Left cardiac atrium (tissue), 4 donors: ENCODE results near the gene CPLX1. TPM values are rescaled to one million over a fixed set of nuclear protein-coding genes. Genes with fewer than 3 reads are reported as not detected.

ENCODE experiments used
- ATAC-seq, 2 donors: fragments of 200-7000 bp; cut with Tn5 transposase; one replicate each; pipeline ENCODE4 v1.9.1; 2020; ENCODE audit warnings: mild to moderate bottlenecking in 2 of 2, moderate library complexity in 2 of 2
- DNase-seq: peaks from one replicate; pipeline ENCODE4 v3.0.0-alpha.2; 2020
- intact Hi-C, 2 donors: fragments of 100-400 bp; cut with DNase I; formaldehyde crosslinking; loops; one replicate each; pipeline versions ENCODE4 v1.14.1 to v1.15.1; 2022 to 2023
- long read RNA-seq: library from polyadenylated mRNA; unstranded; transcript quantifications from one replicate; pipeline ENCODE4 v2.0.0, GENCODE V29; 2021
- total RNA-seq, 2 donors: library from RNA; stranded (reverse); fragmentation: NEBNext Ultra II Directional; extraction: Animal tissue kit (Norgen Biotek cat#: 25700); gene quantifications; one replicate each; pipeline ENCODE4 v1.2.1, GENCODE V29; 2021
- donor health status: DM: no; HTN: yes; CAD: no.
- donor health status: DM: no; HTN: yes; CAD: no; lungs with severe emphysema.
- donor health status: DM: yes; HTN: yes; CAD: no.
- donor health status: Dilated cardiomyopathy.

Gene CPLX1
- total RNA-seq = 1 to 10 TPM; 5.6 to 9.4 TPM
- long read RNA-seq = 0 reads

DNA sequence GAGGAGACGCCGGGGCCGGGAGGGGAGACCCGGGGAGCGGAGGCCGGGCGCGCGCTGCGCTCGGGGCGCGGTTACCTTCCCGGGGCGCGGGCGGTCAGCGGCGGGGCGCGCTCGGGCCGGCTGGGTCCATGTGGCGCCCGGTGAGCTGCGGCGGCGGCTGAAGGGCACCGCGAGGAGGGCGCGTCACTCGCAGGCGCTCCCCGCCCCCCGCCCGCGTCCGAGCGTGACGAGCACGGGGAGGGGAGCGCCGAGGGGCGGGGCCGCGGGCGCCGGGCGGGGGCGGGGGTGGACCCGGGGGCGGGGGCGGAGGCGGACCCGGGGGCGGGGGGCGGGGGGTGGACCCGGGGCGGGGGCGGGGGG lies at the start of gene CPLX1:
CPLX1 (minus strand) TSS at position 159 of the 360 bp plus-strand sequence. CDS start 1,607 bp downstream, outside the sequence.
- intact Hi-C loops = no loop called here
- DNase-seq = no peak
- ATAC-seq = no peak

DNA sequence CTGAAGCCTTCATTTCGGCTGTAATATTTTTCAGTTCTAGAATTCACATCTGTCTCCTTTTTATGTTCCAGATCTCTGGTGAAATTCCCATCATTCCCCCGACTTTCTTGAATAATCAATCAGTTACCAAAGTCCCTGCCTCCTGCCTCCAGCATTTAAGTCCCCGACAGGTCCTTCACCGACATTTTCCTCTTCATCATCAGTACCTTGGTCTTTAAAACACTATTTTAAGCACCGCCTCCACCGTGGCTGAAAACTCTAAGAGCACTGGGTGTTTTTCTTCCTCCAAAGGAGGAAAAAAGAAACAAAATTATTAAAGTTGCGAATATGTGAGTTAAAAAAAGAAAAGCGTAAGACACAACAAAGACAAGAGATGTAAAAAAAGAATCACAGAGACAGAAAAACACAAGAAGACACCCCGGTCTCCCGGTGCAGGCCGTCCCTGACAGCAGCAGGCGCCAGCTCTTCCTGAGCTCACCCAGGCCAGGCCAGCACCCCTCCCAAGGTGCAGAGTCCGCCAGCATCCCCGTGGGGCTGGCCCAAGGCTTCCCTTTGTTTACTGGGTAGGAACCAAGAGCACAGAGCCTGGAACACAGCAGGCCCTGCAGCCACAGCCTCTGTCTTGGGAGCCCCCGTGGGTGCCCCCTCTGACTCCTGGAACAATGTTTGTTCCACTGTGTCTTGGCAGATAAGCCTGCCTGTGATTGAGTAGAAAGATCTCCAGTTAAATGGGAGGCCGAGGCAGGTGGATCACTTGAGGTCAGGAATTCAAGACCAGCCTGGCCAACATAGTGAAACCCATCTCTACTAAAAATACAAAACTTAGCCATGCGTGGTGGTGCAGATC lies 49.3 kb upstream of the CPLX1 start:
- ATAC-seq = no peak
- no peak for DNase-seq
- intact Hi-C loops = no loop called here

DNA sequence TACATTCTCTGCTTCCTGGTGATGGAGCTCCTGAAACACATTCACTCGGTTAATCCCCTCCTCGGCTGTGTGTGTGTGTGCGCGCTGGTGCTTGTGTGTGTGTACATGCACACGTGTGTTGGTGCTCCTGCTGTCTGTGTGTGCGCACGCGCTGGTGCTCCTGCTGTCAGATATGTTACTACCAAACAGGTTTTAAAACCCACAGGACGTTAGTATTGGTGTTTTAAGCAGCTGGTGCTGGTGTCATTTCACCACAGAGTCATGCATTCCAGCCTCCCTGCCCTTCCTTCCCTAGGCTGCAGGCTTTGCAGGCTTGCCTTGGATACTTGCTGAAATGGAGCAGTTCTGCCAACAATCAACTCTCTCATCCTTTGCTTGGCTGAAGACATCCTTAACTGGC lies 48.1 kb upstream of the CPLX1 start:
- DNase-seq = no peak
- intact Hi-C loops = no loop called here
- no peak for ATAC-seq

DNA sequence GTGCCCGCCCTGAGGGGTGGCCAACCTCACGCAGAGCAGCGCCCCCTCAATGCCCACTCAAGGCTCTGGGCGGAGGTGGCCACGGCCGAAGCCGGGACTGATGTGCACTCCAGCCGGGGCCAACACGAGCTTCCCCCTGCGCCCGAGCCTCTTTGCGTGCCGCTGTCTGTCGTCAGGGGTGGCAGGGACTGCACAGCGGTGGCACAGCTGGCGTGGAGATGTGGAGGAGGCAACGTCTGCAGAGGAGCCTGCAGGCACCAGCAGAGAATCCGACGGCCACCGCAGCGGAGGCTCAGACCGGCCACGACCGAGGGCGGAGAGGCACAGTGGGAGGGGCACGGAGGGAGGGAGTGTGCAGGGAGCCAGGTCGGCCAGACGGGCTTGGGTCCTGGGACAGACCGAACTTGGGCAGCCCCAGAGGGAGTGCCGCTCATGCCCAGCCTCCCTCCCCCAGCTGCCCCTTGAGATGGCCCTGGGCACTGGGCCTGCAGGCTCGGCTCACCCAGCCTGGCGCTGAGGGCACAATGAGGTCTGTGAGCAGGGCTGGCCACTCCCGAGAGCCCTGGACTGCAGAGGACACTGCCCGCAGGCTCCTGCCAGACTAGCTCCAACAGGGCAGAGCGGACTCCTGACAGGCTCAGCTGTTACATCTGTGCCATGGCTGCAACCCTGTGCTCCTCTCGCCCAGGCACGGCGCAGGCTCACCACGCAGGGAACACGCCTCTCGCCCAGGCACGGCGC lies 46.5 kb upstream of the CPLX1 start:
- ATAC-seq (peak in 1 of 2 donors; percentile 79), DNase-seq (no peak)
- intact Hi-C loops = no loop called here

DNA sequence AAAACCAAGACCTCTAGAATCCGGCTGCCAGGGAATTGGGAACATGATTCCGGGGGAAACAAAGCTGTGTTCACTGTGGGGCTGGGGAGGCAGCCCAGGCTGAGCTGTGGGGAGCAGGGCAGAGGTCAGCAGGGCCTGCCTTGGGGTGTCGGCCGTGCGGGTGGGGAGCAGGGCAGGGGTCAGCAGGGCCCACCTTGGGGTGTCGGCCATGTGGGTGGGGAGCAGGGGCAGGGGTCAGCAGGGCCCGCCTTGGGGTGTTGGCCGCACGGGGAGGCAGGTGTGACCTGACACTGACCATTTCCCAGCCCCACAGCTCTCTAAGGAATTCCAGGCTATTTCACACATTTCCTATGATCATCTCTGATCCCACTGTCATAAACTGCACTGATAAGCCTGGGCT lies 45.6 kb upstream of the CPLX1 start:
- ATAC-seq = no peak
- DNase-seq = no peak
- intact Hi-C loops = no loop called here

DNA sequence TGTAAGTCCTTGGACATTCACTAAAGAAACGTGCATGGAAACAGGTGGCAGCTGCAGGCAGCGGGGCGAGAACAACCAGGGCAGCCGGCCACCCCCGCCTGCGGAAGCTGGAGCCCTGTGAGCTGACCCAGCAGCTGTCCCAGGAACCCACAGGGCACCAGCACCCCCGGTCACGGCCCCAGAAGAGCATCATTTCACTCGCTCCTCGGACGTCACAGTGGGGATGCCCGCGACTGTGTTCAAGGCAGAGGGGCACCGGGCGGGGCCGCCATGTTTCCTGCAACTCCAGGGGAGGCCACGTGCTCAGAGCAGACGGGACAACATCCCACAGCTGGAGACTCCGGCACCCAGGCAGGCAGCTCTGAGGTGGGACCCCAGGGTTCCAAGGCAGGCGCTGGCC lies 45.0 kb upstream of the CPLX1 start:
- ATAC-seq = no peak
- no peak for DNase-seq
- intact Hi-C loops = no loop called here

DNA sequence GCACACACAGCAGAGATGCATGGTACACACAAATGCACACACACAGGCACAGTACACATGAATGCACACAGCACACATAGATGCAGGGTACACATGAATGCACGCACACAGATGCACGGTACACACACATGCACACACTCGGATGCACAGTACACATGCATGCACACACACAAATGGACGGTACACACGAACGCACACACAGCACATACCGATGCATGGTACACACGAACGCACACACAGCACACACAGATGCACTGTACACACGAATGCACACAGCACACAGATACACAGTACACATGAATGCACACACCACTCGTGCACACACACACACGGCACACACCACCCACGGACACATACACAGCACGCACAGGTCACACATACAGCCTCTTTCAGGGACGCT lies 43.8 kb upstream of the CPLX1 start:
- intact Hi-C loops = no loop called here
- no peak for ATAC-seq
- no peak for DNase-seq

DNA sequence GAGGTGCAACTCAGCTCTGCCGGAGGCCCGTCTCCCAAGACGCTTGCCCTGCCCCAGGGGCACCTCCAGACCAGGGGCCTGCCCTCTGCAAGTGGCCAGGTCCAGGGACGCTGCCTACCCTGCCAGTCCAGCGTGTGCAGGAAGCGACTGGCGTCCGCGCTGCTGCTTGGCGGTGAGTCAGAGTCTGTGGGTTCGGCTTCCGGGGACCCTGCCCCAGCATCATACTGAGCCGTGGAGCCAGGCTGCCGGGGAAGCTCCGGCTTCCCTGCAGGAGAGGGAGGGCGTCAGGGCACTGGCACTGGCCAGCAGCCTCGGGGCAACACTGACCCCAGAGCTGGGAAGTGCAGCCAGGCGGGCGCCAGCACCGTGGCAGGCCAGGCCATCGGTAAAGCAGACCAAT lies 42.5 kb upstream of the CPLX1 start:
- intact Hi-C loops = no loop called here
- ATAC-seq (no peak), DNase-seq (no peak)

DNA sequence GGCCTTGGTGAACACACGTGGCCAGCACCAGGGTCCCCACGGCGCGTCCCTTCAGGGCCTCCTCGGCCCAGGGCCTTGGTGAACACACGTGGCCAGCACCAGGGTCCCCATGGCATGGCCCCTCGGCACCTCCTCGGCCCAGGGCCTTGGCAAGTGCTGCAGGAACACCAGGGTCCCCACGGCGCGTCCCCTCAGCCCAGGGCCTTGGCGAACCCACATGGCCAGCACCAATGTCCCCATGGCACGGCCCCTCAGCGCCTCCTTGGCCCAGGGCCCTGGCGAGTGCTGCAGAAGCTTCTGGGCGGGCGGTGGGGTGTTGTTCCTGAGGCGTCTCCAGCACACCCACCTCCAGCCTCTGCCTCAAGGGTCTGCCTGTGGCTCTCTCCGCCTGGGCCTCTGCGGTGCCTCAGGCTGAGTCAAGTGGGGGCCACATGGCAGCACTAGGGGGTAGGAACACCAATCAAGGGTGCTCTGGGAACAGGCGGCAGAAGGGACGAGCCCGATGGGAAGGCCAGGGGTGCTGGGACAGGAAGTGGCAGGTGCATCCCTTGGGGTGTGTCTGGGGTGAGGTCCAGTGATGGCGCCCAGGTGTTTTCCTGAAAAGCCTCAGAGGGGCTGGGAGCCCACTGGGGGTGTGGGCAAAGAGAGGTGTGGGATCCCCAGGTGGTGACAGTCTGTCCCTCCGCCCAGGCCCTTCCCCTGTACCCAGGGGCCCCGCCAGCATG lies 41.8 kb upstream of the CPLX1 start:
- no peak for DNase-seq
- intact Hi-C loops = no loop called here
- ATAC-seq = no peak

DNA sequence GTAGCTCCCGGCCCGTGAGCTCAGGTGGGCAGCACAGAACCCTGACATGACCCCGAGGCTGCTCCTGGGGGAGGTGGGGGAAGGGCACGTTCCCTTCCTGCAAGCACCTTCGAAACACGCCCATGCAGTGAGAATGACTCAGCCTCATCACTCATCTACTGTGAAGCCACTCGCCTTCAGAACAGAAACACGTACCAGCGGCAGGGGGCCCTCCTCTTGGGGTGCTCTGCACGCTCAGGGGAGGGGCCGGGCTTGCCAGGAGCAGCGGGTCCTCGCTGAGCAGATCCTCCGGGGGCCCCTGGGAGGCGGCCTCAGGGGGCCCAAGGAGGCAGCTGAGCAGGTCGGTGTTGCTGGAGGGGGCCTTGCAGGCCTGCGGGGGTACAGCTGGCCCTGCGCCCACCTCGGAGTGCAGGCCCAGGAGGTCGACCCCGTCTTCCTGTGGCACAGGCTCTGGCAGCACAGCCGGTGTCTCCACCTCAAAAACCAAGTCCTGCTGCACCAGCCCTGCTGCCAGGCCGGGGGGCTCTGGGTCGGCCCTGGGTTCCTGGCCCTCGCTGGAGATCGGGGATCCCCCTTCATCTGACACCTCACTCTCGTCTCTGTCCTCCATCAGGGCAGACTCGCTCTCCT lies 40.9 kb upstream of the CPLX1 start:
- ATAC-seq (no peak), DNase-seq (no peak)
- intact Hi-C loops = no loop called here

DNA sequence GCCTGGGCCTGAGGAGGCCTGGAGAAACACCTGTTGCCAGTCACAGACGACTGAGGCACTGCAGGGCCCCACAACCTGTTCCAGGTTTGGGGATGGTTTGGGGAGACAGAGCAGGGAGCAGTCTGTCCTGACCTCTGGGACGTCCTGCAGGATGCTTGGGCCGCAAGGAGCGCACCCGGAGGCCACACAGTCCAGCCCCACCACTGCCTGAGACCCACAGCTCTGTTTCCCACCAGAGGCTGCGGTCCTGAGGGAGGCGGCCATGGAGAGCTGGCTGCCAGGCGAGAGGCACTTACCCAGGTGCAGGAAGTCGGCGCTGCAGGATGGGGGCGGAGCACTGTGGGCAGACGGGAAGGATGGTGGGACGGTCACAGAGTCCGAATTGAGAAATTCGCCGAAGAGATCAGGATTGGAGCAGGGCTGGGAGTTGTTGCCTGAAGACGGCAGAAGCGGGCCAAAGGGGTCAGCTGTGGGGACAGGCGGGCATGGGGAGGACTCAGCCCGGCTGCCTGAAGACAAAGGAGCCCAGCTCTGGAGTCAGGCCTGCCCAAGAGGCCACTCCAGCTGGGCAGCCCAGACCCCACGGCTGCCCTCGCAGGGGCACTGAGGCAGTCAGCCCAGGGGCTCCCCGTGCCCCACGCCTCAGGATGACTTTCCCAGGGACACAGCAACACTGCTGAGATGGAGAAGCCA lies 40.3 kb upstream of the CPLX1 start:
- intact Hi-C loops = no loop called here
- no peak for ATAC-seq

DNA sequence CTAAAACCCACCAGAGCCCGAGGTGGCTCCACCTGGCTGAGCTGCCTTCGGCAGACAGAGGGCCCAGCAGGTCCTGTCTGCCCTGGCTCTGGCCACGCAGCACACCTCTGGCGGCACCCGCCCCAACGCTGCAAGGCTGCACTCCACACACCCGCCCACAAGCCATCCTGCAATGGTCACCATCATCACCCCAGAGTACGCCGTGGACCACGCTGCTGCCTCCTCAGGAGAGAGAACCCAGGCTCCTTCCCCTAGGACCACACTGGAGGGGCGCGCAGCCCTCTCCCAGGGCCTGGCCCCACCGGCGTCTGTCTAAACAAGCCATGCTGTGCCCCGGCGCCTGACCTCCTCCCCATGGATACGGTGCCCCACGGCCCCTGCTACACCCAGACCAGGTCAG lies 39.6 kb upstream of the CPLX1 start:
- DNase-seq = no peak
- no peak for ATAC-seq
- intact Hi-C loops = no loop called here

More for the DNA sequence above, 40.3 kb upstream of the CPLX1 start:
- DNase-seq = no peak

DNA sequence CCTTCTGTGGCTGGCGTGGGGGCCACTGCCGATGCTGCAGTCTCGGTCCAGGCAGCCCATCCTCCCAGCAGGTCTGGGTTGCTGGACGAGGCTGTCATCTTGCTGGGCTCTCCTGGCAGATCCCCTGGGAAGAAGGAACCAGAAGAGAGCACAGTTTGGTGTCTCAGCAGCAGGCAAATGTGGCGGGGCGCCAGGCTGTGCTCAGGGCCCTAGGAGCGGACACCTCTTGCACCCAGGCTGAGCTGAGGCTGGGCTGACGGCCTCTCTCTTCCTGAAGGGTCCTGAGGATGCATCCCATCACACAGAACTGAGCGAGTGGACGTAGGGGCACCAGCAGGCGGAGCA lies 39.2 kb upstream of the CPLX1 start:
- intact Hi-C loops = no loop called here
- ATAC-seq = no peak
- no peak for DNase-seq

DNA sequence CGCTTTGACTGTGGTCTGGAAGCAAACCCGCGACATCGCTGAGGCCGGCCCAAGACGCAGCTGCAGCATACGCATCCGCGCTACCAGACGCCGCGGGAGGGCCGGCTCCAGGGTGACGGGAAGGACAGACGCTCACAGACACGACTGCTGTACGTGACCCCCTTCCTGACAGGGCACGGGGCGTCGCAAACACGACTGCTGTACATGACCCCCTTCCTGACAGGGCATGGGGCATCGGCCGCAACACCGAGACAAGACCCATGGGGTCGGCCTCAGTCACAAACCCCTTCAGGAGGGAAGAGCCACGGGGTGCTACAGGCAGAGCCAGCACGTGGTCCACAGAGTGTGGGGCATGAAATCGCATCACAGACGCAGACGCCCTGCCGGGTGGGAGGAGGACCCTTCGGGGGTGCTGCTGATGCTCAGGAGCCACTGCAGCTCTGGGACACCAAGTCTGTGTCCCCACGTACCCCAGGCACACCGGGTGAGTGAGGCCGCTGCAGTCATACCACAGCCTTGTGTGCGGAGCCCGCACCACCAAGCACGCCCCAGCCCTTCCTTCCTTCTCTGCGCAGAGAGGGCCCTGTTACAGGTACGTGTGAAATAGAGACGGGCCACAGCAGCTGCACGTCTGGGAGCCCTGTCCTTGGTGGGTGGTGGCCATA lies 38.7 kb upstream of the CPLX1 start:
- intact Hi-C loops = no loop called here
- ATAC-seq (no peak), DNase-seq (no peak)

DNA sequence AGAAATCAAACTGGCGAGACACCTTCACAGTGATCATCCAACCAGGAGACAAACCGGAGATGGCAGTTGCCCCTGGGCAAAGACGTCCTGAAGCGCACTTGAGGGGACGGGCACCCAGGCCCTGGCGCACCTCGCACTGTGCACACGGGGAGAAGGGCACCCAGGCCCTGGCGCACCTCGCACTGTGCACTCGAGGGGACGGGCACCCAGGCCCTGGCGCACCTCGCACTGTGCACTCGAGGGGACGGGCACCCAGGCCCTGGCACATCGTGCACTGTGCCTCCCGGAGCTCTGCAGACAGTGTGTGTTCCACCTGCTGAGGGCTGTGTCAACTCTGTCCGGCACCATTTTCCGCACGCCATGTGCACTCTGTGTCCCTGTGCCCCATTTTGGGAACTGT lies 34.6 kb upstream of the CPLX1 start:
- intact Hi-C loops = no loop called here
- DNase-seq (peak; percentile 7), ATAC-seq (no peak)

DNA sequence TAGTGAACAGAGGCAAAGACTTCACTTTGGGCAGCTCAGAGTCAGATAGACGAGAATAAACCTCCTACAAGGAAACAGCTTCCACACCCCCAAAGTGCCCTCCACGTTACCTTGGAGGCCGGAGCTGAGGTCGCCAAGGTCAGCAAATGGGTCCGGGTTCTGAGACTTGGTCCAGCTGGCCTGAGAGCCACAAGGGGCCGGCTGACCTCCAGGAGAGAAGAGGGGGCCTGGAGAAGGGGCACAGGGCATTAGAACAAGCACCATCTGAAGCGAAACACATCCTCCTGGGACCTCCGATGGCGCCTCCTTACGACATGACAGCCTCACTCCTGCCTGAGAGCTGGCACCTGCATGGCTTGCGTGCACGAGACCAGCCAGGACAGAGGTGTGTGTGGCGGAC lies 33.6 kb upstream of the CPLX1 start:
- intact Hi-C loops = no loop called here
- no peak for ATAC-seq
- peak; percentile 2 for DNase-seq

DNA sequence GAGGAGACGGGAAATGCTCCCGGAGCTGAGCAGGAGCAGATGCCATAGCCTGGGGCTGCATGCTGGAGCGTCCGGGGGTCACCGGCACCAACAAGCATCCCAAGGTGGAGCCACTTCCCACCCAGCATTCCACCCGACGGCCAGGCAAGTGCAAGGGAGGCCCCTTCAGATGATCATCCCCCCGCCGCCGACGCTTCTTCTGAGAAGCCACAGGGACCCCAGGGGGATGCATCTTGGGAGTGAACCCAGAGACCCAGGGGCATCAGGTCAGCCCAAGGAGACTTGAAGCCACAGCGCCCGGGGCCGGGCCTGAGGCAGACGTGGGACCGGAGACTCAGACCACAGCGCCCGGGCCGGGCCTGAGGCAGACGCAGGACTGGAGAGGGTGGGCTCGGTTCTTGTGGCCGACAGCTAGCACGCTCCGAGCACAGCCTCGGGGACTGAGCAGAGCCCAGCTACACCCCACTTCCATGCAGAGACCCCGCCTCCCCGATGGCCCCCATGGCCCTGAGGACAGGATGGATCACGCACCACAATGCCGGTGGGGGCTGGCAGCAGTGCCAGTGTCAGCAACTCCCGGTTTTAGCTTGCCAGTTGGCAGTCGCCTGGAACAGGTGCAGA lies 33.0 kb upstream of the CPLX1 start:
- no peak for ATAC-seq
- intact Hi-C loops = no loop called here
- no peak for DNase-seq

DNA sequence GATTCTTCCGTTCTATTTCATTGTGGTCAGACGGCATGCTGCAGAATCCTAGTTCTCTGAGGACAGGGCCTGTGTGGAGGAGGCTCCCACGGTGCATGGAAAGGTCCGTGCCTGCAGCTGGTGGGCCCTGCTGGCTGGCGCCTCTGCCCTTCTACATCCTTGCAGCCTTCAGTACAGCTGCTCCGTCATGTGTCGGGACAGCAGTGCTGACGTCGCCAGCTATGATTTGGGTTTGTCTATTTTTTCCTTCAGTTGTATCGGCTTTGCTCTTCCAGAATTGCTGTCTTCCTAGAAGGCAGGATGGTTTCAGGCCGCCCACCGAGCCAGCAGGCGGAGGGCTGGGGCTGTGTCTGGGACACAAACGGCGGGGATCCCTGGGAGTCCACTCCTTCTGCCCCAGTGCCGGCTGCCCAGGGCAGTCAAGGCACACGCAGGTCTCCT lies 32.1 kb upstream of the CPLX1 start:
- intact Hi-C loops = no loop called here
- ATAC-seq = no peak
- DNase-seq = no peak
